HG03066 (cell line): Measurements from ENCODE around the gene C3.
"Not testable (repeated sequence)": the region's sequence is repeated elsewhere in the genome, so short reads cannot be mapped to it uniquely, and the experiment has no call there.

Source experiments
- ATAC-seq: cut with Tn5 transposase; IDR thresholded peaks from one replicate; pipeline ENCODE4 v1.9.1; 2021; ENCODE audit warnings: low read depth; ENCODE audit not compliant: unreplicated experiment

Gene C3

GRCh38 chr19:6748543-6748942 is 28.1 kb upstream of the C3 start:
- ATAC-seq = not testable (repeated sequence)

- no peak for ATAC-seq
These were observed 25.5 kb upstream of the C3 start for GRCh38 chr19:6745965-6746364.

GRCh38 chr19:6744381-6745301 is 24.2 kb upstream of the C3 start:
- no peak for ATAC-seq

- no peak for ATAC-seq
These were observed 23.4 kb upstream of the C3 start for GRCh38 chr19:6743714-6744380.

GRCh38 chr19:6743066-6743465 is 22.6 kb upstream of the C3 start:
- no peak for ATAC-seq

GRCh38 chr19:6740589-6741343 is 20.3 kb upstream of the C3 start:
- ATAC-seq = no peak

GRCh38 chr19:6739883-6740588 is 19.6 kb upstream of the C3 start:
- no peak for ATAC-seq

GRCh38 chr19:6739390-6739882 is 19.0 kb upstream of the C3 start, which contains the start of gene TRIP10:
TRIP10 (plus strand) TSS chr19:6739680; CDS start chr19:6739762, 82 bp downstream.
- no peak for ATAC-seq

- ATAC-seq = no peak
These were observed 18.4 kb upstream of the C3 start for GRCh38 chr19:6738787-6739389.

GRCh38 chr19:6737873-6738786 is 17.7 kb upstream of the C3 start:
- ATAC-seq = no peak

GRCh38 chr19:6737284-6737872 is 16.9 kb upstream of the C3 start, which contains the start of gene GPR108:
GPR108 (minus strand) TSS chr19:6737580; CDS start chr19:6737576, 4 bp downstream.
- peak; percentile 48 for ATAC-seq

- no peak for ATAC-seq
These were observed 16.4 kb upstream of the C3 start for GRCh38 chr19:6736917-6737283.

- ATAC-seq = no peak
These were observed 15.9 kb upstream of the C3 start for GRCh38 chr19:6736169-6736916.

- ATAC-seq = no peak
These were observed 14.9 kb upstream of the C3 start for GRCh38 chr19:6735181-6735911.

- ATAC-seq = no peak
These were observed 13.7 kb upstream of the C3 start for GRCh38 chr19:6734096-6734696.

- no peak for ATAC-seq
These were observed 13.1 kb upstream of the C3 start for GRCh38 chr19:6733338-6734095.
